ENCODE measurements around the gene PEMT. TPM values are rescaled to one million over a fixed set of nuclear protein-coding genes. Genes with fewer than 3 reads are reported as not detected.

Gene PEMT
- polyA plus RNA-seq, 5 donors = 22.5 to 40.0 (median 28.3) TPM

DNA sequence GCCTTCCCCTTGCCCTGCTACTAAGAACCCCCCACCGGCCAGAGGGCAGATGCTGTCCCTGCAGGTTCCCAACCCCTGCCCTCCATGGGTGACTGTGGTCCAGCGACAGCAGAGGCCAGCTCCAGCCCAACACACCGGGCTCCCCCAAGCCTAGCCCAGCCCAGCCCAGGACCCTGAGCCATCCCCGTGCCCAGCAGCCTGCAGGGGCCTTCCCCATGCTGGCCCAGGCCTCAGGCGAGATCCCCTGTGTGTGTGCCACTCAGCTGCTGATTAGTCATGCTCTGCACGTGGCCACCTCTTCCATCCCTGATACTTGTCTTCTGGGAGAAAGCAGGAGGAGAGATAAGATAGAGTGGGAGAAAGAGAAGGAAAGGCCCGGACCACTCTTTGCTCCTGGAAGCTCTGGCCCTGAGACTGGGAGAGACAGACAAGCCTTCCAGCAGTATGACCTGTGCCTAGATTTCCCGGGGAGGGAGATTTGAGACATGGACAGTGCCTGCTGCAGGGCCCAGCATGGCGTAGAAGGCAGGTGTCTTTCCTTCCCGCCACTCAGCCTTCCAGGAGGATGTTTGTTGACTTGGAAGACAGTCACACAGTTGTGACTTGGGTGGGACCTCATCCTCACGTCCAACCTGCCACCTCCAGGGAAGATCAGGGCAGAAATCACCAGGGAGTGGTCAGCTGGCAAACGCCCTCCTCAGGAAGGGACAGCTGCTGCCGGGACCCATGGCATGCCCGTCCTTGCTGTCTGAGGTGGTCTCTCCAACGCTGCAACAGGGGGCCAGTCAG is 54.0 kb downstream of the PEMT start:
- DNase-seq = no peak

DNA sequence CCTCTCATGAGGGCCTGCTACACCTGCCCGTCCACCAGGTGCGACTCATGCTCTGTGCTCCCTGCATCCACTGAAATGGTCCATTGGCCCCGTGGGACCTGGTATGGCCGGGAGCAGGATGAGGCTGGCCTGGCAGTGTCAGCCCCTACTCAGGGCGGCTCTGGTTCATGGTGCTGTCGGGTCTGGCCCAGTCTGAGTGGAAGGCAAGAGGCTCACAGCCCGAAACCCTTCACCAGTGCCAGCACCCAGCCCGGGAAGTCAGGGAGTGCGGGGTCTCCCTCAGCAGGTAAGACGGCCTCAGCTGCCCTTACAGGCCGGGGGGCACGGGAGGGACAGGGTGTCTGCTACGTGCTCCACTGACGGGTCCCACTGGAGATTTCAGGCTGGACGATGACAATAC is 54.8 kb downstream of the PEMT start:
- no peak for DNase-seq

DNA sequence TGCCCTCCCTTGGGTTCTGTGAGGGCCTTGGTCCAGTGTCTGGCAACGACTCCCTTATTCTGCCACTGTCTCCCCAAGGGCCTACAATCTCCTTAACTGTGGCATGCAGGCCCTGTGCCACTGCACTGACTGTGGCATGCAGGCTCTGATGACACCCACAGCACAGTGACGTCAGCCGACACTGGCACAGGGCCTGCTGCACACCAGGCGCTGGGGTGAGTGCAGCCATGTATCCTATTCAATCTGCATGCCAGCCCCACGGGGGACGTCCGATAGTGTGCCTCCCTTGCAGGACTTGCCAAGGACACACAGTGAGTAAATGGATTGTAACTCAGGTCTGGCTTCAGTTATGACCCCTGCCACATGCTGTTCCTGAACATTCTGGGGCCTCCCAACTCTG is 55.6 kb downstream of the PEMT start:
- peak in 1 of 2 donors; percentile 17 for DNase-seq

DNA sequence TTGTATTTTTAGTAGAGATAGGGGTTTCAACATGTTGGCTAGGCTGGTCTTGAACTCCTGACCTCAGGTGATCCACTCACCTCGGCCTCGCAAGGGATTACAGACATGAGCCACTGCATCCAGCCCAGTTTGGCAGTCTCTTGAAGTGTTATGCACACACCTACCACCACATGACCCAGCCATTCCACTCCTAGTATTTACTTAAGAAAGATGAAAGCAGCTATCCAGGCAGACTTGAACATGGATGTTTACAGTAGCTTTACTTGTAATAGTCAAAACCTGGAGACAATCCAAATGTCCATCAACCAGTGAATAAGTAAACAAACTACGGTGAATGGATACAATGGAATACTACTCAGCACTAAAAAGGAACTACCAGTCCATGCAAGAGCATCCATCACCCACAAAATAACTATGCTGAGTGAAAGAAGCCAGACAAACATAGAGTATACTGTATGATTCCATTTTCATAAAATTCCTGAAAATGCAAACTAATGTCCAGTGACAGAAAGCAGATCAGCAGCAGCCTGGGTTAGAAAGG is 57.5 kb downstream of the PEMT start:
- DNase-seq = no peak

DNA sequence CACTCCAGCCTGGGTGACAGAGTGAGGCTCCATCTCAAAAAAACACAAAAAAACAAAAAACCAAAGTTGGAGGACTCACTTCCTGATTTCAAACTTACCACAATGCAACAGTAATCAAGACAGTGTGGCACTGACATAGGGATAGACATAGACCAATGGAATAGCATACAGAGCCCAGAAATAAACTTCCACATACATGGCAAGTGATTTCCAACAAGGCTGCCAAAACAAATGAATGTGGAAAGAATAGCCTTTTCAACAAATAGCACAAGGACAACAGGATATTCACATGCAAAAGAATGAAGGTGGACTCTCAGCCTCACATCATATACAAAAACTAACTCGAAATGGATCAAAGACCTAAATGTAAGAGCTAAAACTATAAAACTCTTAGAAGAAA is 58.5 kb downstream of the PEMT start:
- DNase-seq = no peak

DNA sequence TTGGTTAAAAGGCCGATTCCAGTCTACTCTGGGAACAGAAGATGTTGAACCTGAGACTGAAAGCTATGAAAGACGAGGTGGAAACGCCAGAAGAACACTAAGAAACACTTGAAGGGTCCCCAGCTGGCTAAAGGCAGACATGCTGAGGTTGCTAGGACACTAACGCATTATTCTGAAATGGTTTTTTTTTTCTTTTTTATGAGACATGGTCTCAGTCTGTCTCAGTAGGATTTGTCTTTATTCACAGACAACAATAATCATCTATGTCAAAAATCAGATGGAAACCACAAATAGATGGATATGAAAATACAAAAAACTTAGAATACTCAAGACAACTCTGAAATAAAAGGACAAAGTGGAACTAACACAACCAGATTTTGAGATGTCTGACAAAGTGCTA is 60.4 kb downstream of the PEMT start:
- DNase-seq = no peak

DNA sequence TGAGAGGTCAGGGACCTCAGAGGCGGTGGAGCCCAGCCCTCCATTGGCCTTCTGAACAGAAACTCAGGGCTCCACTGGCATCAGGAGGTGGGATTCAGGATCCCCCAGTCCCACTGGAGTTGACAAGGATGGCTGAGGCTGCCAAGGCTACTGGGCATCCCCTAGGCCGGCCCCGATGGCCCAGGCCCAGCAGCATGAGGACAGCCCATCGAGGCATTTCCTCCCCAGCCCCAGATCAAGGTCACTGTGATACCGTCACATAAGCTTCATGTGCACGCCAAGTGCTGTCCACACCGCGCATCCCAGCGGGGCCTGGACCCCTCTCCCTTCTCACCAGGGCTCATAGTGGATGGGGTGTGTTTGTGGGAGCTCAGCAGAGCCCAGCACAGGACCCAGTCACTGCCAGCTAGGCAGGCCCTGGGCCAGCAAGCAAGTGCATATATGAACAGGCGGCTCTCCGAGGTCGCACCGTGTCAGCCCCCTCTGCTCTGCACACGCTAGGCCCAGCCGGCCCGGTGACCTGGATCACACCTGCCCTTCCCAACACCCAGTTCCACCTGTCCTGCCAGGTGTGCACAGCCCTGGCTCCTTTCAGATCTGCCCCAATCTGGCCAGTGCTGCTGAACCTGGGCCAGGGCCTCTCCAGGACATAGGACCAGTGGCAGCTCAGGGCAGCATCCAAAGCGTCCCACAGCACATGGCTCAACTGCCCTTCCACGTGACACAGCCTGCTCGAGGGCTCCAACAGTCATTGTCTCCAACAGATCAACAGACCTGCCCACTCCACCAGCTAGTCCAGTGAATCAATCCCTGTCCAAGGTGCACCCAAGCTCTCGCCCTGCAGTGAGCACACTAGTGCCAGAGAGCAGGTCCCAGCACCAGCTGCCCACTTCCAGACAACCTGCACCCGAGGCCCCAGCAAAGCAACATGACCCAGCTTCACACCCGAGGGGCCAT is 62.5 kb downstream of the PEMT start:
- no peak for DNase-seq

DNA sequence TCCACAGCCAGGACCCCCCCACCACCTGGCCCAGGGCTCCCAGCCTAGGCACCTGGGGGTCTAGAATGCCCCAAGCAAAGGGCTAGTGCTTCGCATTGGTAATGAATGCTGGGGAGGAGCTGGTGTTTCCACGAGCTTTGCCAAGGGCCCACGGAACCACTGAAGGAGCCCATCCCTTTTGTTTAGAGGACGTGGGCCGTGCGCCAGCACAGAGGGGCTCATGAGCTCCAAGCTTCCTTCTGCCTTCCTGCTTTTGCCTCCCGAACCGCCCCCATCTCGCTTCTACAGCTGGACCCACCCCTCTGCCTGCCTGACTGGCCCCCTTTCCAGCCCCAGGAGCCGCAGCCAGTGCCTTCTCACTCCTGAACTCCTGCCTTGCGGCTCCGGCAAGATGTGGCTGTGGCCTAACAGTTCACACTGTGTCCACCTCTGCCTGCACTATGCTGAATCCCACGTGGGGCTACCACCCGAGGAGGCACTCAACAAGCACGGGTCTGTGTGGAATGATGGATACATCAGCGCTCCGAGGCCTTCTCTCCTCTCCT is 63.5 kb downstream of the PEMT start:
- DNase-seq = peak in 1 of 2 donors; percentile 16

DNA sequence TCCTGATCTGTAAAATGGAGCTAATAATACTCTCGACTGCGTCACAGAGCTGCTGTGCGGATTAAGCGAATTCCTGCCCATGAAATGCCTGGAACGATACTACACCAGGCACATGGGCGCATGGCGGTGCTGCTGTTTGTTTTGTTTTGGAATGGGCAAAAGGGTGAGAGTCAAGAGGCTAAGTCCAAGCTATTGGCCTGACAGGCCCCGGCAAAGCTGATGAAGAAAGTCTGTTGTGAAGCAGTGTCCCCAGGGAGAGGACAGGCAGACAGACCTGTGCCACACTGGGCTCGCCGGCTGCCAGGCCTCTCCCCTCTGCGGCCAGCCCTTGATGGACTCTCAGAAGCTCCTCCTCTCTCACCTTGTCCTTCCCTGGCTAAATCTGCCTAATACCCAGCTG is 64.0 kb downstream of the PEMT start:
- no peak for DNase-seq

DNA sequence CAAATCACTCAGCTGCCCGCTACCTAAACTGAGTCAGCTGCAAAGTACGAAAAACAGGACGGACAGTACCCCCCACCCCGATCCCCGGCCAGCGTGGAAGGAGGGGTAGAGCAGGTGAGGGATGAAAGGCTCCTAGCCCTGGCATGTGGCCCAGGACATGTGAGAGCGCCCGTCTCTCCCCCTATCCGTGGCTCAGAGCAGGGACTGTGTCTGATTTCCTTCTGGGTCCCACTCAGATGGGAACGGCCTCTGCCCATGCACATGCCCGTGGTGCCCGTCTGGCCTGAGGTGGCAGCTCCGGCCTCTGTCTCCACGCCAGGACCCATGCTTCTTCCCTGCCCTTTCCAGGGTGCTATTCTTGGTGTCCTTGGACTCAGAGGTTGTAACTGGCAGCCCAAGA is 65.1 kb downstream of the PEMT start:
- no peak for DNase-seq

DNA sequence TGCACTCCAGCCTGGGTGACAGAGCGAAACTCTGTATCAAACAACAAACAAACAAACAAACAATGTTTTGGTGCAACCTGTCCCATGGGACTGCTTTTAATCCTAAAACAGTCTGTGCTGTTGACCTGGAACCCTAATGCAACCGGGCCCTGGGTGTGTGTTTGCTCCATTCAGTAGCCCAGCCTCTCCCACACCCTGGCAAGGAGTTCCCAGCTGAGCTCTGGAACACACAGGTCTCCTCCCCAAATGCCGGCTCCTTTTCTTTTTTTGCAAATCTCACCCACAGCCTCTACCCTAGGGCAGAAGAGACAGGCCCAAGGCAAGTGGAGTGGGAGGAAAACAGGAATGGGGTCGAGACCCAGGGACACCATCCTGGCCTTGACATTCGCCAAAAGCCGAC is 65.6 kb downstream of the PEMT start:
- DNase-seq = no peak

DNA sequence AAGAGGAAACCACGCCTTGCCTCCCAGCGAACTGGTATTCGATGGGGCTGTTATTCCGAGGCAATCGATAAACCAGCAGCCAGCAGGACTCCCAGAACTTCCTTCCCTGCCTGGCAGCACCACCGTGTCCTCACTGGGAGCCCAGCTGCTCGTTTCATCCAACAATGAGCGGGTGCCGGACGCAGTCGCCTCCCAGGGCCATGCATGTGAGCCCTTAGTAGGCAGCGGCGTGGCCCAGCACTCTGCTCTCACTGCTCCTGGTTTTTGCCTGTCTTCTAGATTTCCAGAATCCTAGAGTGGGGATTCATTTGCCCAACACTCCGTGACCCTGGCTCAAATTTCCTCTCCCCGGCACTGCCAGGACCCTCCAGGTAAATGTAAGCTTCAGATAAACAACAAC is 66.2 kb downstream of the PEMT start:
- DNase-seq = no peak

DNA sequence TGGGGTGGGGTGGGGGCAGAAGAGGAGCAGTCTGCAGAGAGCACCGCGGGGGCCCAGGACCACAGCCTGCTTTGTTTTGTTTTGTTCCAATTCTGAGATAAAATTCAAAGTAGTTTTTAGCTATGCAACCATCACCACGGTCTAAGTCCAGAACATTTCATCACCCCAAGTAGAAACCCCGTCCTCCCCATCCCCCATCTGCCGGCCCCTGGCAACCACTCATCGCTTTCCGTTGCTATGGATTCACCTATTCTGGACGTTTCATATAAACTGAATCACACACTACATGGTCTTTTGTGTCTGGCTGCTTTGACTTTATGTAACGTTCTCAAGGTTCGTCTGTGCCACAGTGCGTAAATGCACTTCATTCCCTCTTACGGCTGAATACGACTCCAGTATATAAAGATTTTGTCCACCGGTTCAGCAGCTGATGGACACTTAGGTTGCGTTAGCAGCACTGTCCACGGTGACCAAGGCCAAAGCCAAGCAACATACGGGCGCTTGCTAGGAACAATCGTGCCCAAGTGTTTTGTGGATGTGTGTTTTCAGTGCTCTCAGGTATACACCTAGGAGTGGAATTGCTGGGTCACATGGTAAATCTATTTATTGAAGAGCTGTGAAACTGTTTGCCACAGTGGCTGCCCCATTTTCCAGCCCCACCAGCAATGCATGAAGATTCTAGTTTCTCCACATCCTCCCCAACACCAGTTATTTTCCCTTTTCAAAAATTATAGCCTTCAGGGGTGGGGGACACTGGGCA is 67.6 kb downstream of the PEMT start:
- no peak for DNase-seq

DNA sequence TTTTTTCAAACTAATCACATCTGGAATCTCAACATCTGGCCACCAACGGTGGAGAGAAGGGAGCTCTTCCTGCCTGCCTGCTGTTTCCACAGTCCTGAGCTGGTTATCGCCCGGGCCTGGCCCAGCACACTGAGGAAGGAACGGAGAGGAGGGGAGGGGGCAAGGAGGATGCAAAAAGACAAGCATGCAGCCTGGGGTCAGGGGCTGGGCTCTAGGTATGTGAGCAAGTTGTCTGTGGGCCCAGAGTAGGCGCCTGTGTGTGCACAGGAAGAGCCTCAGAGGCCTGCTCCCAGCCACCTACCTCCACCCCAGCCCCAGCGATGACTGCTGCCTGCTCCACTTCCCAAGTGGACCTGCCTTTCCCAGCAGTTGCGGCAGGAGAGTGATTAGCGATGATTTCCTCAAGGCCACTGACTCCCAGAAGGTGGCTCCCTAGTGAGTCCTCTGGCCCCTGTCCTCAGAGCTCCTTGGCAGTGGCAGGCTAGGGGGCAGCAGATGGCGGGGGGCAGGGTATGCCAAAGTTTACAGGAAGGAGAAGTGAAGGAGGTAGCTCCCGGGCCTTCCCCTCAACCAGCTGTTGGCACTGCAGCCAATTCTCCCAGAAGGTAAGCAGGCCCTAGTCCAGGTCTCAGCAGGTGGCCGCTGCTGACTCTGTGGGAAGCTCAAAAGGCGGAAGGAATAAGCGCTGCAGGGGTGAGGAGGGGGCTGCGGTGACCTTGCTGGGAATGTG is 68.3 kb downstream of the PEMT start:
- DNase-seq = no peak

DNA sequence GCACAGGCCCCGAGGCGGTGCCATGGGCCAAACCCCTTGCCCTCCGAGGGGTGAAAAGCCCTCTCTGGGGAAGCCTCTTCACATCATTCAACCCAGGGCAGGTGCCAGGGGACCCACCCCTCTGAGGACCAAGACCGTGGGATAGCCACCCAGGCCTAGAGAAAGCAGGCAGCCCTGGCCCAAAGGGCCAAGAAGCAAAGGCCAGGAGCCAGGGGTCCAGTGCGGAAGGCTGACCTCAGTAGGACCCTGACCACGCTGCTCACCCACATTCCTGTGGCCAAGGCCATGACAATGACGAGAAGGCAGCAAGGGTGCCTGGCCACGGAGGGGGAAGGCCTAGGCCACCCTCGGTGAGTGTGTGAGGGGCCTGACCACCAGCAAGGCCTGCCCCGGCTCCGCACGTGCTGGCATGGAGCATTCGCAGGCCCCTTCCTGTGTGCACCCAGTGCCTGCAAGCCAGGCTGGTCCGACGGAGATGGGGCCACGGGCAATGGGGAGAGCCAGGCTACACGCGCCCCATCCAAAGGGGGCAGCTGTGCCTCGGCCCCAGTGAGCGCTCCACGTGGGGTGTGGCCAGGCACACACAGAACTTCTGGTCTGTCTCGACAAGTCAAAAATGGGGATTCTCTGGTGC is 70.8 kb downstream of the PEMT start:
- no peak for DNase-seq

DNA sequence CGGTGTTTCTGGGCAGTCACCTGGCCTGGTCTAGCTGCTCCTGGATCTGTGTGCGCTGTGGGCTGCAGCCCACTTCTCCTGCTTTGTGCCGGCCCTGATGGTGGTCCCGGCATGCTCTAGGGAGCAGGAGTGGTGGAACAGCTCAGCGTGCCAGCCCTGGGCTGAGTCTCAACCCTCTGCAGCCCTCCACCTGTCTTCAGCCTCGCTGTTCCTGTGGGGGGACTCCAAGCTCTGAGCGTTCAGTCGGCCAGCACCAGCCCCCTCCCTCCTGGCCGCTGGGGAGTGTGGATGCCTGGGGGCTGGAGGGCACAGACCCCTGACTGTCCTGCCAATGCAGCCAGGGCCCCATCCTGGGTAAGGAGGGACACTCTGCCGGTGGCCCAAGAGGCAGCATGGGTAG is 71.6 kb downstream of the PEMT start:
- no peak for DNase-seq

DNA sequence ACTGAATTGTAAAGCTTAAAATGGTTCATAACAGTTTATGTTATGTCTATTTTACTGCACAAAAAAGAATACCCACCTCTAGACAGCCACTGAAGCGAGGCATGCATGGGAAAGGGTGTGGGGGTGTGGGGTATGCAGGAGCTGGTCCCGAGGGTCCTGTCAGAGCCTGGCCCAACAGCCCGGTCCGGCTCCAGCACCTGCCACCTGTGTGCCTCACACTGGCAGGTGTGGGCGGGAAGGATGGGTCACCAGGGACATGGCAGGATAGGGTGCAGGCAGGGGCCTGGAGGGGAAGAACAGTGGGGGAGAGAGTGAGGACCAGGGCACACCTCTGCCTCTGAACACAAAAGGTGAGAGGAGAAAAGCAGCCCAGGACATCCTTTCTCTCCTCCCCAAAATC is 72.6 kb downstream of the PEMT start:
- DNase-seq = no peak

DNA sequence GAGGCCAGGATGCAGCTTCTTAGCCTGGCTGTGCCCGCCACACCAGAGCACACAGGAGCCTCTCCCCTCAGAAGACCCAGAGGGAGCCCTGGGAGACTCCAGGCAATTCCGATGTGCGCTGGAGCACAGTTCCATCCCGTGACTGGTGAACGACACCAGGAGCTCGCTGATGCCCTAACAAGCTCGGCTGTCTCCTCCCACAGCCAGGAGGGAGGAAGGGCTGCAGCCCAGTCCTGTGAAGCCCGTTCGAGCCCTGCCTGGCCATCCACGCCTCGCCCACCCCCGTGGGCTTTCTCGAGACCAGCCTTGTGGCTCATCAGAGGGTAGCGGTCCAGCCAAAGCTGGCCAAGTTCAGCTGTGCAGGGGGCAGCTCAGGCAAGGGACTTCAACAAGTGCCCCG is 73.5 kb downstream of the PEMT start:
- no peak for DNase-seq

DNA sequence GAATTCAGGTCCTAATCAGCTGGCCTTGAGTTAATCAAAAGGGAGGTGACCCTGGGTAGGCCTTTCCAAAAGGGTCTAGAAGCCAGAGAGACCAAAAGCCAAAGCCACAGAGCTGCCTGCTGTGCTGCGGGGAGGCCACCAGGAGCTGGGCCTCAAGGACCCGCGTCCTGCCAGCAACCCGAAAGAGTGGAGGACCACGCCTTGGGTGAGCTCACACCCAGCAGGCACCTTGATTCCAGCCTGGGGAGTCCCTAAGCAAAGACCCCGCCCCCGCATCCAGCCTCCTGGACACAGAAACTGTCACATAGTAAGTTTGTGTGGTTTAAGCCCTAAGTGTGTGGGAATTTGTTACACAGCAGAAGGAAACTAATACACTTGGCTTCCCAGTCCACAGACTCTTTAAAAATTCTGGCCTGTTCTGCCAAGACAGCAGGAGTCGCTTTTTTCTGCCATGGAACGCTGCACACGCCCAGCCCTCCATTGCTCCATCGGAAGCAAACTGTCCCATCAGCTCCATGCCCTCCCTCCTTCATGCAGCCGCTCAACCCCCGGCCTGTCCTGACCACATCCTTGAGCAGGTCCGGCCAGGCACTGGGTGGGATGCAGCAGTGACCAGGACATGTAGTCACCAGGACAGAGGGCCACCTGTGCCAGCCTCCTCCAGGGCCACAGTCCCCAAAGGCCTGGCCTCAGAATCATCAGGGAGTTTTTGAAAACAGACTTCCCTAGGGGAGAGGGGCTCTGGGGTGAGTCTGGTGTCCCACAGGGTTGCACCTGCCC is 74.4 kb downstream of the PEMT start:
- no peak for DNase-seq
